Placental pericyte (primary cell): ENCODE data around the gene SRD5A2. TPM values are rescaled to one million over a fixed set of nuclear protein-coding genes. Genes with fewer than 3 reads are reported as not detected.

ENCODE experiments used
- total RNA-seq: library from RNA; depleted of rRNA; stranded (reverse); fragments of >200 nt; gene quantifications from 2 replicates; pipeline ENCODE4 v1.2.3, GENCODE V29; 2012

The SRD5A2 gene
- total RNA-seq: not detected in 2 replicates

DNA sequence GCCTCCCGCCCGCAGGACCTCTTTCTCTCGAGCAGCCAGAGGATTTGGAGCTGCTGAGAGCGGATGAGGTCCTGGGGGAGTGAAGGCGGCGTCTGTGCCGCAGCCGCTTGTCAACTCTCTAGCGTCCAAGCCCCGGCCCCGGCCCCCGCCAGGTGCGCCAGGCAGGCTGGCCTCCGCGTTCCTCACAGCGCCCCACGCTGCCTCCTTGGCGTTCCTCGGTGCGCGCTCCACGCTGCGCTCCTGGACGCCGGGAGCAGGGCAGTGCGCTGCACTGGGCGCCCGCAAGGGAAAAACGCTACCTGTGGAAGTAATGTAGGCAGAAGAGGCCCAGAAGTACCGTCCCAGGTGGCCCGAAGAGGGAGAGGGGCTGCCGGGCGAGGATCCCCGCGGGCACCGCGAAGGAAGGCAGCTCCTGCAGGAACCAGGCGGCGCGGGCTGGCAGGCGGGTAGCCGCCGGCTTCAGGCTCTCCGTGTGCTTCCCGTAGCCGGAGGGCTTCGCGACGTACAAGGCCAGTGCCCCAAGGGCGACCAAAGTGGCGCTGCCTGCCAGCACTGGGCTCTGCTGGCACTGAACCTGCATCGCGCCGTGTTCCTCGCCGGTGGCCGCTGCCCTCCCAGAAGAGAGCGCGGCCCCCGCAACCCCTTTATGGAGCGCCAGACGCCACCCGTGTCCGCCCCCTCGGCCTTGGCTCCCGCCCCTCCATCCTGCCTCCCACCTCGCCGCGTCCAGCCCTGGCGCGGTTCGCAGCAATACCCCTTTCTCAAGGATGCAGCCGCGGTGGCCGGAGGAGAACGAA is at the start of gene SRD5A2:
Gene SRD5A2 (minus strand): TSS at position 618 of the 797 bp plus-strand sequence. CDS start 38 bp downstream, at position 580.

Other genes with a start within 250 kb of the SRD5A2 start
- gene XDH, start 166.2 kb downstream of the SRD5A2 start, total RNA-seq: under 0.01 and 2.0 TPM in 2 replicates